Measurements from ENCODE around the gene DIO3. TPM values are rescaled to one million over a fixed set of nuclear protein-coding genes. Genes with fewer than 3 reads are reported as not detected.

Gene DIO3
- not detected in 2 replicates for total RNA-seq

GRCh38 chr14:101561145-101561896 is at the start of gene DIO3:
Gene DIO3 (plus strand): TSS chr14:101561495.

Other genes with a start within 250 kb of the DIO3 start
- gene PPP2R5C, start 200.2 kb downstream of the DIO3 start, total RNA-seq = 81.3 and 86.5 TPM in 2 replicates

All from vein endothelial cell (primary cell).